HEK293 (cell line): ENCODE results near the gene SLC6A17.

Source experiments
- BCL11A ChIP-seq: fragments of 450-650 bp; formaldehyde crosslinking; IDR thresholded peaks from 2 replicates; pipeline ENCODE4 v1.5.1; 2016; ENCODE audit warnings: low read depth, missing biosample characterization, missing genetic modification characterization
- ELK4 ChIP-seq: IDR thresholded peaks from 2 replicates; pipeline ENCODE4 v1.6.1; 2011; ENCODE audit warnings: mild to moderate bottlenecking, low read depth, low read length, borderline replicate concordance
- HOXC10 ChIP-seq: sonication (generic); formaldehyde crosslinking; IDR thresholded peaks from 2 replicates; pipeline ENCODE4 v1.8.1; 2023; ENCODE audit warnings: mild to moderate bottlenecking, missing genetic modification reagents
- MYNN ChIP-seq: fragments of 450-650 bp; formaldehyde crosslinking; IDR thresholded peaks from 2 replicates; pipeline ENCODE4 v1.5.1; 2016; ENCODE audit warnings: missing biosample characterization, missing genetic modification characterization, borderline replicate concordance
- REPIN1 ChIP-seq: fragments of 450-650 bp; formaldehyde crosslinking; IDR thresholded peaks from 2 replicates; pipeline ENCODE4 v1.5.1; 2017; ENCODE audit warnings: missing biosample characterization, missing genetic modification characterization, low read depth
- REST ChIP-seq: fragments of 450-650 bp; formaldehyde crosslinking; IDR thresholded peaks from 2 replicates; pipeline ENCODE4 v1.5.1; 2016; ENCODE audit warnings: missing biosample characterization, missing genetic modification characterization
- SP2 ChIP-seq: fragments of 450-650 bp; formaldehyde crosslinking; IDR thresholded peaks from 2 replicates; pipeline ENCODE4 v1.5.1; 2016; ENCODE audit warnings: missing biosample characterization, missing genetic modification characterization
- TCF7L2 ChIP-seq: IDR thresholded peaks from 2 replicates; pipeline ENCODE4 v1.6.1; 2011; ENCODE audit warnings: low read depth, mild to moderate bottlenecking, inconsistent platforms, low read length, moderate library complexity, borderline replicate concordance
- TSHZ1 ChIP-seq: fragments of 450-650 bp; formaldehyde crosslinking; IDR thresholded peaks from 2 replicates; pipeline ENCODE4 v1.5.1; 2016; ENCODE audit warnings: missing biosample characterization, missing genetic modification characterization, borderline replicate concordance
- ZNF155 ChIP-seq: fragments of 450-650 bp; formaldehyde crosslinking; IDR thresholded peaks from 2 replicates; pipeline ENCODE4 v1.5.1; 2016; ENCODE audit warnings: missing biosample characterization, missing genetic modification characterization
- ZNF248 ChIP-seq: fragments of 450-650 bp; formaldehyde crosslinking; IDR thresholded peaks from 2 replicates; pipeline ENCODE4 v1.5.1; 2017; ENCODE audit warnings: missing biosample characterization, missing genetic modification characterization
- ZNF292 ChIP-seq: fragments of 450-650 bp; formaldehyde crosslinking; IDR thresholded peaks from 2 replicates; pipeline ENCODE4 v1.5.1; 2016; ENCODE audit warnings: low read depth, missing biosample characterization, missing genetic modification characterization, borderline replicate concordance
- ZNF302 ChIP-seq: fragments of 450-650 bp; formaldehyde crosslinking; IDR thresholded peaks from 2 replicates; pipeline ENCODE4 v1.5.1; 2016; ENCODE audit warnings: missing biosample characterization, missing genetic modification characterization, low read depth
- ZNF311 ChIP-seq: fragments of 450-650 bp; formaldehyde crosslinking; IDR thresholded peaks from 2 replicates; pipeline ENCODE4 v1.5.1; 2017; ENCODE audit warnings: missing biosample characterization, missing genetic modification characterization, borderline replicate concordance
- ZNF37A ChIP-seq: fragments of 450-650 bp; IDR thresholded peaks from 2 replicates; pipeline ENCODE4 v1.5.1; 2018; ENCODE audit warnings: missing biosample characterization, missing genetic modification characterization
- ZNF416 ChIP-seq: fragments of 450-650 bp; formaldehyde crosslinking; IDR thresholded peaks from 2 replicates; pipeline ENCODE4 v1.5.1; 2016; ENCODE audit warnings: missing biosample characterization, missing genetic modification characterization
- ZNF48 ChIP-seq: fragments of 450-650 bp; formaldehyde crosslinking; IDR thresholded peaks from 2 replicates; pipeline ENCODE4 v1.5.1; 2016; ENCODE audit warnings: missing biosample characterization, missing genetic modification characterization
- ZNF488 ChIP-seq: fragments of 450-650 bp; formaldehyde crosslinking; IDR thresholded peaks from 2 replicates; pipeline ENCODE4 v1.5.1; 2016; ENCODE audit warnings: missing biosample characterization, missing genetic modification characterization
- ZNF521 ChIP-seq: fragments of 450-650 bp; formaldehyde crosslinking; IDR thresholded peaks from 2 replicates; pipeline ENCODE4 v1.5.1; 2017; ENCODE audit warnings: missing biosample characterization, mild to moderate bottlenecking, missing genetic modification characterization
- ZNF558 ChIP-seq: fragments of 450-650 bp; formaldehyde crosslinking; IDR thresholded peaks from 2 replicates; pipeline ENCODE4 v1.5.1; 2016; ENCODE audit warnings: missing biosample characterization, missing genetic modification characterization
- ZNF660 ChIP-seq: fragments of 450-650 bp; IDR thresholded peaks from 2 replicates; pipeline ENCODE4 v1.5.1; 2018; ENCODE audit warnings: missing biosample characterization, mild to moderate bottlenecking, missing genetic modification characterization
- ZNF76 ChIP-seq: fragments of 450-650 bp; formaldehyde crosslinking; IDR thresholded peaks from 2 replicates; pipeline ENCODE4; 2016; ENCODE audit warnings: low read depth, missing biosample characterization, missing genetic modification characterization, borderline replicate concordance
- ZNF843 ChIP-seq: fragments of 450-650 bp; formaldehyde crosslinking; IDR thresholded peaks from 2 replicates; pipeline ENCODE4 v1.5.1; 2016; ENCODE audit warnings: missing biosample characterization, missing genetic modification characterization
- ZSCAN23 ChIP-seq: fragments of 450-650 bp; formaldehyde crosslinking; IDR thresholded peaks from 2 replicates; pipeline ENCODE4 v1.5.1; 2016; ENCODE audit warnings: missing biosample characterization, missing genetic modification characterization
- TF ChIP-seq, protein P1 (sequence below): fragments of 450-650 bp; formaldehyde crosslinking; IDR thresholded peaks from 2 replicates; pipeline ENCODE4 v1.5.1; 2016; ENCODE audit warnings: missing biosample characterization, missing genetic modification characterization
- TF ChIP-seq, protein P2 (sequence below): fragments of 450-650 bp; formaldehyde crosslinking; IDR thresholded peaks from 2 replicates; pipeline ENCODE4 v1.5.1; 2016; ENCODE audit warnings: missing biosample characterization, missing genetic modification characterization

The SLC6A17 gene

GRCh38 chr1:110210604-110211495, 60.6 kb downstream of the SLC6A17 start (continued):
- TF ChIP-seq MYNN (no peak), TSHZ1 (tag by site-specific recombination) (no peak), ZNF521 (tag by site-specific recombination) (no peak), ZNF76 (tag by site-specific recombination) (no peak), TCF7L2 (no peak), ZSCAN23 (no peak), ZNF416 (tag by site-specific recombination) (no peak), ZNF155 (tag by site-specific recombination) (no peak), REST (no peak; the same call in 1 of the 2 replicates), ELK4 (no peak), ZNF843 (tag by site-specific recombination) (no peak), ZNF248 (tag by site-specific recombination) (no peak), ZNF292 (tag by site-specific recombination) (no peak), ZNF558 (tag by site-specific recombination) (no peak), ZNF311 (no peak), SP2 (peak; percentile 74), HOXC10 (CRISPR knock-in tag) (no peak), REPIN1 (tag by site-specific recombination) (no peak), ZNF48 (tag by site-specific recombination) (no peak), ZNF37A (tag by site-specific recombination) (no peak), ZNF660 (tag by site-specific recombination) (no peak), ZNF302 (tag by site-specific recombination) (no peak), ZNF488 (tag by site-specific recombination) (no peak), BCL11A (tag by site-specific recombination) (no peak)
- TF ChIP-seq, protein P1, sequence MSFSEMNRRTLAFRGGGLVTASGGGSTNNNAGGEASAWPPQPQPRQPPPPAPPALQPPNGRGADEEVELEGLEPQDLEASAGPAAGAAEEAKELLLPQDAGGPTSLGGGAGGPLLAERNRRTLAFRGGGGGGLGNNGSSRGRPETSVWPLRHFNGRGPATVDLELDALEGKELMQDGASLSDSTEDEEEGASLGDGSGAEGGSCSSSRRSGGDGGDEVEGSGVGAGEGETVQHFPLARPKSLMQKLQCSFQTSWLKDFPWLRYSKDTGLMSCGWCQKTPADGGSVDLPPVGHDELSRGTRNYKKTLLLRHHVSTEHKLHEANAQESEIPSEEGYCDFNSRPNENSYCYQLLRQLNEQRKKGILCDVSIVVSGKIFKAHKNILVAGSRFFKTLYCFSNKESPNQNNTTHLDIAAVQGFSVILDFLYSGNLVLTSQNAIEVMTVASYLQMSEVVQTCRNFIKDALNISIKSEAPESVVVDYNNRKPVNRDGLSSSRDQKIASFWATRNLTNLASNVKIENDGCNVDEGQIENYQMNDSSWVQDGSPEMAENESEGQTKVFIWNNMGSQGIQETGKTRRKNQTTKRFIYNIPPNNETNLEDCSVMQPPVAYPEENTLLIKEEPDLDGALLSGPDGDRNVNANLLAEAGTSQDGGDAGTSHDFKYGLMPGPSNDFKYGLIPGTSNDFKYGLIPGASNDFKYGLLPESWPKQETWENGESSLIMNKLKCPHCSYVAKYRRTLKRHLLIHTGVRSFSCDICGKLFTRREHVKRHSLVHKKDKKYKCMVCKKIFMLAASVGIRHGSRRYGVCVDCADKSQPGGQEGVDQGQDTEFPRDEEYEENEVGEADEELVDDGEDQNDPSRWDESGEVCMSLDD (tag by site-specific recombination), result peak; percentile 47; the same call in 1 of the 2 replicates
- TF ChIP-seq, protein P2, sequence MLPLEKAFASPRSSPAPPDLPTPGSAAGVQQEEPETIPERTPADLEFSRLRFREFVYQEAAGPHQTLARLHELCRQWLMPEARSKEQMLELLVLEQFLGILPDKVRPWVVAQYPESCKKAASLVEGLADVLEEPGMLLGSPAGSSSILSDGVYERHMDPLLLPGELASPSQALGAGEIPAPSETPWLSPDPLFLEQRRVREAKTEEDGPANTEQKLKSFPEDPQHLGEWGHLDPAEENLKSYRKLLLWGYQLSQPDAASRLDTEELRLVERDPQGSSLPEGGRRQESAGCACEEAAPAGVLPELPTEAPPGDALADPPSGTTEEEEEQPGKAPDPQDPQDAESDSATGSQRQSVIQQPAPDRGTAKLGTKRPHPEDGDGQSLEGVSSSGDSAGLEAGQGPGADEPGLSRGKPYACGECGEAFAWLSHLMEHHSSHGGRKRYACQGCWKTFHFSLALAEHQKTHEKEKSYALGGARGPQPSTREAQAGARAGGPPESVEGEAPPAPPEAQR (tag by site-specific recombination), result no peak
